ENCODE data around the gene RSPH1.

- no peak for TF ChIP-seq ISL1 (CRISPR knock-in tag; IDR thresholded peaks at IDR 0.05)
- TF ChIP-seq ESRRG (CRISPR knock-in tag; IDR thresholded peaks at IDR 0.05) = no peak
- TF ChIP-seq ZC3H10 (CRISPR knock-in tag; IDR thresholded peaks at IDR 0.05) = no peak
- no peak for TF ChIP-seq ZFP3 (CRISPR knock-in tag; IDR thresholded peaks at IDR 0.05)
- TF ChIP-seq SNAI2 (CRISPR knock-in tag; IDR thresholded peaks at IDR 0.05) = no peak
- TF ChIP-seq GLIS3 (CRISPR knock-in tag; IDR thresholded peaks at IDR 0.05) = no peak
- TF ChIP-seq TCF4 (CRISPR knock-in tag; IDR thresholded peaks at IDR 0.05; ENCODE audit: borderline replicate concordance) = no peak
- TF ChIP-seq ZNF565 (CRISPR knock-in tag; conservative IDR thresholded peaks at IDR 0.05; ENCODE audit: low read depth) = no peak
- TF ChIP-seq PATZ1 (CRISPR knock-in tag; IDR thresholded peaks at IDR 0.05; ENCODE audit: borderline replicate concordance) = no peak
- TF ChIP-seq ZFP30 (CRISPR knock-in tag; IDR thresholded peaks at IDR 0.05) = no peak
Observed at GRCh38 chr21:42441963-42442362, 54.1 kb downstream of the RSPH1 start.
